ENCODE data around the gene RALGPS1. TPM values are rescaled to one million over a fixed set of nuclear protein-coding genes. Genes with fewer than 3 reads are reported as not detected.

Gene RALGPS1
- total RNA-seq, 1 donor from 2014 or later: 2.7 TPM

GRCh38 chr9:127075624-127076372 is 161.2 kb downstream of the RALGPS1 start:
- intact Hi-C loops (cut with micrococcal nuclease): no loop called here

DNA sequence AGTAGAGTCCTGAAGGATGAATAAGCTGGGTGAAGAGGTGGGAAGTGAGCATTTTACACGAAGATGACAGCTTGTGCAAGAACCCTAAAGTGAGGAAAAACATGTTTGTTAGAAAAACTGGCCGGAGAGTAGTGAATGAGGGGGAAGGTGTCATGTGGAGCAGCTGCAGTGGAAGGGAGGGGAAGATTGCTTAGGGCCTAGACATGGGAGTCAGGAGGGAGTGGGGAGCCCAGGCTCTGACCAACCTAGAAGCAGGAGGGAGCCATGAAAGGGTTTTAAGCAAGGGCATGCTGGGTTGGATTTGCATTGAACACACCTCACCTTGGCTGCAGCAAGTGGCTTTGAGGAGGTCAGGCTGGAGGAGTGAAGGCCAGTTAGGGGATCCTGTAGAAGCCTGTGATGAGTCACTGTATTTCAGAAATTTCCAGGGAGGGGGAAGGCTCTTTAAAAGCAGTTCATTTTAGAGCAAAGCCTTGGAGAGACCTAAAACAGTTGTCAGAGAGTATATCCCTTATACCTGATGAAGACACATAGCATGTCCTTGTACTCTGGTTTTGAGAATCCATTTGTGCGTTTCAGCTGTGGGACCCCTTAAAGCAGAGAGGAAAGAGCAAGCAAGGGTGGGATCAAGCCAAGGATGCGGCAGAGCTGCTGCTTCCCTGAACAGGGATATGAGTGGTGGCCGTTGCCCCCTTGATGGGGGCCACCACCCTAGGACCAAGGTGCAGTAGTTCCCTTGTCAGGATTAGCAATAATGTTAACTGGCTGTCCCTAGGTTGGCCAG is 162.5 kb downstream of the RALGPS1 start:
- intact Hi-C loops (cut with micrococcal nuclease): no loop called here

GRCh38 chr9:127077644-127077946 is 163.0 kb downstream of the RALGPS1 start:
- intact Hi-C loops (cut with micrococcal nuclease): no loop called here

DNA sequence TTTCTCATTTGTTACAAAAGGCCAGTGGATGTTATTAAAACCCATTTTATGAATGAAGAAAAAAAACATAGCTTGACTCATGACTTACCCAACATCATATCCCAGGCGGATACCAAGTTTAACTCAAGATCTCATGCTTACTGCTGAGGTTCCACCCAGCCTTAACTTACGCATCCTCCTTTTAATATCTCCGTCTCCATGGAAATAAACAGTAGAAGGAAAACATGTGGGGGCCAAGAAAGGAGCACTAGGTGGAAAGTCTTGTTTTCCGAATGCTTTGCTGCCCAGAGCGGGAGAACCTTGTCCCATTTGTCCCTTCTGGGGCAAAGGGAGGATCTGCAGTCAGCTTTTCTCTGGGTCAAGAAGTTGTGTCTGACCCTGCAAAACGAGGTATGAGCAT is 163.8 kb downstream of the RALGPS1 start:
- intact Hi-C loops (cut with micrococcal nuclease): no loop called here

- intact Hi-C loops (cut with micrococcal nuclease): no loop called here
Measured at GRCh38 chr9:127078988-127079387, 164.4 kb downstream of the RALGPS1 start.

DNA sequence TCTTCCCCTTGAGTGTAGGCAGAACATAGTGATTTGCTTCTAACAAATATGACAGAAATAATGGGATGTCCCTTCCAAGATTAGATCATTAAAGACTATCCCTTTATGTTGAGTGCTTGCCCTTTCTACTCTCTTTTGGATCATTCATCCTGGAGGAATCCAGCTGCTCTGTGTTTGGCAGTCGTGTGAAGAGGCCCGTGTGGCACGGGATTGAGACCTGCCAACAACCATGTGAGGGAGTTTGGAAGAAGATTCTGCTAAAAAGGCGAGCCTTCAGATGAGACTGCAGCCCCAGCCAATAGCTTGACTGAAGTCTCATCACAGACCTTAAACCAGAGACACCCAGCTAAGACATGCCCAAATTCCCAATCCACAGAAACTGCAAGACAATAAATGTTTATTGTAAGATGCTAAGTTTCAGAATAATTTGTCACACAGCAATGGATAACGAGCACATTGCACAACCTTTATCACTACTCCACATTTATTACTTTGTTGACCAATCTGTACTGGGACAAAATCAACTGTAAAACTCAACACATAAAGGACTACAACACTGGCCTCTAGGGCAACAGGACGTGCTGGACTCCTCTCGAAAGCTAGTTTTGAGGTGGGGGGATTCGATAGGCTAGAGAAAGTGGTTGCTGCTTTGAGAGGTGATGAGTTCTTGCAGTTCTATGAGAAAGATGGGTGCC is 165.0 kb downstream of the RALGPS1 start:
- intact Hi-C loops (cut with micrococcal nuclease): no loop called here

DNA sequence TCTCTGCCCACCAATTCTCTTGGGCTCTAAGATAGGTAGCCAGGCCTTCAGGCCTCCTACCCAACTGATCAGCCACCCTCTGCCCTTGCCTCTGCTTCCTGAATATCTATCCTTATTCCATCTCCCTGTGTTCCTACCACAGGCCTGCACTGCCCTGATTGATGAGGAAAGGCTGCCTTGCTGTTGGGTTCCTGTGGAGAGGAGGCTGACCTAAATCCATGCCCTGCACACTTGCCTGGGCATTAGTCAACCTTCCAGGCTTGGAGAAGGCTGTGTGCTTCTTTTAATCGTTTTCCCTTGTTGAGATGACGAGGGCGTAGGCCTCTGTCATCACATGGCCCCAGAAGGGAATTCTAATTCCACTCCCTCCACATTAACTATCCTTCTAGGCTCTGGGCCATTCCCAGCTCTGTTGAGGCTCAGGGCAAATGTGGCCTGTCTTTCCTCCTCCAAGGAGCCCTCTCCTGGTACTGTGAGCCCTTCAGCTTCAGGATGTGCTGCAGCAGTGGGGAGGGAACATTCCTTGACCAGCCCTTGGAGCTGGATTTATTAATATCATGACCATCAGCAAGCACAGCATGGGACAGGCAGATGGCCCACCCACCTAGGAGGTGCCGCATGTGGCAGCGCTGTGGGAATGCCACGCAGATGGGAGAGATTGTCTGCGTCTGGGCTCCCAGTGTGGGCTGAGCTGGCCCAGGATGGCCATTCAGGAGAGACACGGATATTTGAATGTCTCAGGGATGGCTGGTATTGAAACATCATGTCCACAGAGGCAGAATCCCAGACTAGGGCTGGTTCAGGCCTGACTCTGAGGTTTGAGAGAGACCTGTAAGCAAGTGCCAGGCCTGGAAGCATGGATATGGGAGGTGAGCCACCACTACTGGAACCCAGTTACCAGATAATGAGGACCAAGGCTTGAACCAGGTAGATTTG is 166.9 kb downstream of the RALGPS1 start:
- intact Hi-C loops (cut with micrococcal nuclease): no loop called here

GRCh38 chr9:127083138-127083980 is 168.8 kb downstream of the RALGPS1 start:
- intact Hi-C loops (cut with micrococcal nuclease): no loop called here

- intact Hi-C loops (cut with micrococcal nuclease): no loop called here
Measured at GRCh38 chr9:127084076-127085039, 169.8 kb downstream of the RALGPS1 start.

DNA sequence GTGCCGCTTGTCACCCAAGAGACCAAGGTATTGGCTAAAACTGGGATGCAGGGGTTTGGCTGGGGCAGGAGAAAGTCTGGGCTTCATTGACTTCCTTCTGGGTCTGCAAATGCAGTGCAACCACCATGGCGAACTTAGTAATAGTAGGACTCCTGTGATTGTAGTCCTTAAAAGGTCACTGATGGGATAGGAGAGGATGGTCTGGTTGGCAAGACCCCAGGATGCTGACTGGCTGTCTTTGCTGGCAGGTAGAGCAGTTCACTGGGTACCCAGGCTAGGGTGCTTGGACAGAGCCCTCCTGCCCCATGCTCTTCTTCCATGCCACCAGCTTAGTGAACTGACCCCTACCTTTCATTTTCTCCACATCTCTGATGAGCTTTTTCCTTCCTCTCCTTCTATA is 170.6 kb downstream of the RALGPS1 start:
- intact Hi-C loops (cut with micrococcal nuclease): no loop called here

DNA sequence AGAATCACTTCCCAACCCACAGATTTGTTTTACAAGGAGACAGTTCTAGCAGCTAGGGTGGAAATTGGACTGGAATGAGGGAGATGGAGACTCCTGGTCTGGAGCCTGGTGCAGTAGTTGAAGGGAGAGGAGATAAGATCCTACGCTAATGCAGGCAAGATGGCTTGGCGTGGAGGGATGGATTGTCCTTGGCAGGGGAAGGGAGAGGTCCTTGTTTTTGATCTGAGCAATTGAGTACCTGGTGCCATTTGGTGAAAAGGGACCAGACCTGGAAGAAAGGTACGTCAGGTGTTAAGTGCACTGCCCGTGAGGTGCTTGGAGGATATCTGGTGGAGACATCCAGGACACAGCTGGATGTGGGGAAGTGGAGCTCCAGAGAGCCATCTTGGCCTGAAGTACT is 172.2 kb downstream of the RALGPS1 start:
- intact Hi-C loops (cut with micrococcal nuclease): no loop called here

GRCh38 chr9:127087411-127087810 is 172.8 kb downstream of the RALGPS1 start:
- intact Hi-C loops (cut with micrococcal nuclease): no loop called here

DNA sequence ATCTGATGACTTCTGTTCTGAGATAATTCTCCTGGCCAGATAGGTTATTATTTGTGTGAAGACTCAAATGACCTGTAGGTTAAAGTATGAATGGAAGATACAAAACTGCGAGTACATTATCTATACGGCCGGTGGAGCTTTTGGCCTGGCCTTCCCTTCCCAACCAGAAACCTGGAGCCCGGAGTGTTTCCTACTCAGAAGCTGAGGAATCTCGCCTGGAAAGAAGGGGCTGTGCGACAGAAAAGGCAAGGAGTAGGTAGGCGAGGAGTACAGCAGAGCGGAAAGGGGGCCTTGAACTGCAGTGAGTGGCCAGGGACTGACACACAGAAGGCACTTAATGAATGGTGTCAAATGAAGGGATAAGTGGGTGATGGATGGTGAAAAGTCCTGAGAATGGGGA is 173.3 kb downstream of the RALGPS1 start:
- intact Hi-C loops (cut with micrococcal nuclease): no loop called here

DNA sequence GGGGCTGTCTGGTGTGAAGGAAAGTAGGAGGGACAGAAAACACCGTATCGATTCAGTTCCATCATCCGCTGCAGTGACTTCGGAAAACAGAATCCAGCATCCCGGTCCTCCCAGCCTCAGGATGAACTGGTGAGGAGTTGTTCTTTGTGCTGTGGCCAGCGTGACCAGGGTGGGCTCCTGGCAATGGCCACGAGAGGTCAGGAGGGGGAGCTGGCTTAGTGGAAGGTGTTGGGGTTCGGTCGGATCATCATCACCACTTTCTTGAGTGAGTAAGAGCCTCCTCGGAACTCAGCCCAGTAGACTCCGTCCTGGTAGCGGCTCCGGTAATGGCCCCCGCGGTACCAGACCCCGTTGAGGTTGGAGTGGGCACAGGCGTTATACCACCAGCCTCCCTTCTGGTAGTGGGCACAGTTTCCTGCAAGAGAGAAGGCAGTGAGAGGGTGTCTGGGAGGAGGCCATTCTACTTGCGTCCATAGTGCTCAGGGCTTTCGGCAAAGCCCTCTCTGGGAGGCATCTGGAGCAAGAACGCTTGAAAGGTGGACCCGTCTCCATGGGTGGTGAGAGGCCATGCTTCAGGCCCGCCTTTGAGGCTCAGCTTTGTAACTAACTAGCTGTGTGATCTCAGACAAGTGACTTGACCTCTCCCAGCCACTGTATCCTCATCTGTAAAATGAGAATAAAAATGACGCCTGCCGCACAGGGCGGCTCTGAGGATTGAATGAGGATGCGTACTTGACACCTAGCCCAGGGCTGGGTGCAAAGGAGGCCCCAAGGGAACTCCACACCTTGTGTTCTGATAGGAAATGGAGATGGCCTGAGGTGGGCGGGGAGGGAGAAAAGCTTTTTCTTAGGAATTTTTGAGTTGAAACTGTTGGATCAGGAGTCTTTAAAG is 174.4 kb downstream of the RALGPS1 start:
- intact Hi-C loops (cut with micrococcal nuclease): no loop called here

DNA sequence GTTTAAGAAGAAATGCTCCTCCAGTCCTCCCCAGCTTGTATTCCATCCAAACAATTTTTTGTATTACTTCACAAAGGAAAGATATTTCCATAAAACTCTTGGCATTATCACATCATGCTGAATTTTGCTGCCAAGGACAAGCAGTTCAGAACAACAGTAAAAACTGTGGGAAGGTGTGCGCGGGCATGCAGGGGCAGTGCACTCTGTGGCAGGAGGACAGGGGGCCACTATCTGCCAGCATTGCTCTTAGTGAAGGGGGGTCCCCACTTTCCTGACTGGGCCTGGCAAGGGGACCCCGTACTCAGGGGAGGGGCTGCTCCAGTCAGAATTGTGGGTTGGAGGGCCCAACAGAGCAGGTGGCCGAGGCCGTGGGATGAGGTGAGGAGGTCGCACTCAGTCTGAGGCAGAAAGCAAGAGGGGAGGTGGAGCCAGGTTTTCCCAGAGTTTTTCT is 175.1 kb downstream of the RALGPS1 start:
- intact Hi-C loops (cut with micrococcal nuclease): no loop called here

DNA sequence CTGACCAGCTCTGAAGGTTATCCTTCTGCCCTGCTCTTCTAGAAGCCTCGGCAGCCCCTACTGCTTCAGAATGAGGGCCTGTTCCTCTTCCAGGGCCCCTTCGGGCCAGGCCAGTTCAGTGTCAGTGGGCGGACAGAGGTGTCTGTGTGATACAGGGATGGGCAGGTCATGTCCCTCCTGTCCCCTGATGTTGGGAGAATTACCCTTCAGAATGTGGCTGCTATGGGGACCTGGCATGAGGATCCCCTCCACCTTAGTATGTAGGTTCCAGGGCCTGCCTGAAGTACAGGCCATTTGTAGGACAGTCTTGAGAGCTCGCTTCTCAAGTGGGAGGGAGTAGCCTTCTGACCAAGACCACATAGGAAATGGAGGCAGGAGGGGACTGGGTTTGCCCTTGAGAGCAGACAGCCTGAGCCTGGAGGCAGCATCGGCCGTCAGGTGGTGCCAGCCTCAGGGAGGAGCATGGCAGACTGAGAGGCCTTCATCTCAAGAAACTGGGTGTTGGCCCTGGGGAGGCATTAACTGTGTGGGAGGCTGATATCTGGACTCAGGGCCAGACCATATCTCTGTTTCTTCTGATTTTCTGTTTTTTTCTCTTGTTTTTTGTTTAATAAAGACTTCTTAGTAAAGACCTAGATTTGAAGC is 175.9 kb downstream of the RALGPS1 start:
- intact Hi-C loops (cut with micrococcal nuclease): no loop called here

- intact Hi-C loops (cut with micrococcal nuclease): no loop called here
Measured at GRCh38 chr9:127091526-127091925, 176.9 kb downstream of the RALGPS1 start.
